Skin epidermis (tissue), 12 donors: ENCODE data around the gene CD9.

Source experiments
- H3K27ac ChIP-seq, 21 experiments: fragments of 200-600 bp; sonication (generic) in 11 of 21; one replicate each; pipeline ENCODE4 v1.5.0; 2020; ENCODE audit warnings: mild to moderate bottlenecking in 3 of 21, inconsistent platforms in 2 of 21, moderate library complexity in 2 of 21
- H3K4me3 ChIP-seq, 7 experiments: fragments of 200-600 bp; sonication (generic) in 2 of 7; one replicate each; pipeline ENCODE4 v1.5.0; 2020; ENCODE audit warnings: inconsistent platforms in 2 of 7, mild to moderate bottlenecking in 2 of 7, moderate library complexity in 1 of 7

Gene CD9

DNA sequence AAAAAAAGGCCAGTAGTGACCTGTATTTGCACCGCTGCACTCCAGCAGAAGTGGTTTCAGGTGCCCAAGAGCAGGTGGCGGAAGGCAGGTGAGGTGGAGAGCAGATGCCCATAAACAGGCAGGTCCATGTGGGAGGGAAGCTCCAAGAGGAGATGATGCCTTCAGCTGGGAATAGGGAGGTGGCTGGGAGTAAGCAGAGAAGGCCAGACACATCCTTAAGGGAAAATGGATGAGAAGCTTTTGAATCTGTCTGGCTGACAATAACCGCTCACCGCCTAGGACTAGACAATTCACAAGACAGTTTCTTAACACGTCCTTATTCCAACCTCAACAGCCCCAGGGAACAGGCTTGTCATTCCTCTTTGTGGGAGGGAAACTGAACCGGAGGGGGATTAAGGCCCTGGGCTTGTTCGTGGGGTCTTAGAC is 66.4 kb downstream of the CD9 start:
- Histone ChIP-seq H3K27ac (peak overlapping the region in 4 of 21 experiments; percentile 6 to 50 (median 18)), H3K4me3 (no peak overlapping the region)

DNA sequence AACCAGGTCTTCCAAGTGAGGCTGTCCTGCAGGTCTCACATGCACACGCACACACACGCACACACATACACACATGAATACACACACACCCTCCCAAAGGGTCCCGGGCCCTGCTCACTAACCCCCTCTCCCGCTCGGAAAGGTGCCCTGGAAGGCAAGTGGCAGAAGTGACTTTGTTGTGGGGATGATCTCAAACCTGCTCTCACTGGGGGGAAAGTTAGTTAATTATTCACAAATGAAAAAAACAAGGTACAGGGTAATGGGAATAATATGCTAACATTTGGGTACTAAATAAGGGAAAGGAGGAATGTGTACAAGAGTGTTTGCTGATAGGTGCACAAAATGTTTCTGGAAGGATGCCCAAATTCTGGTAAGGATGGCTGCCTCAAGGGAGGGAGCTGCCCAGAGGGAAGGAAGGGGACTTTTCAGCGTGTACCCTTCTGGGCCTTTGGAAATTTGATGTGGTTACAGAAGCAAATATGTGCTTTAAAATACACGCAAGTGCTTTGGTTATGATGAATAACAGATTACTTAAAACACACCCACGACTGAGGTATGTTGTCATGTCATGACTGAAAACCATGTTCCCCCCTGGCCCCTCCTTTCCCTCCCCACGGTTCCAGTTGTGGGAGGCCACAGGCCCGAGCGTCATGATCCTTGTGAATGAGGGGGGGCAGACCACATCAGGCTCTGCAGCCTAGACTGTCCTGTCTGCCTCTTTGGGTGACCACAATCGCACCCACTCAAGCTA is 66.9 kb downstream of the CD9 start:
- Histone ChIP-seq H3K4me3 (no peak overlapping the region), H3K27ac (peak overlapping the region in 7 of 21 experiments; percentile 6 to 50 (median 24))

DNA sequence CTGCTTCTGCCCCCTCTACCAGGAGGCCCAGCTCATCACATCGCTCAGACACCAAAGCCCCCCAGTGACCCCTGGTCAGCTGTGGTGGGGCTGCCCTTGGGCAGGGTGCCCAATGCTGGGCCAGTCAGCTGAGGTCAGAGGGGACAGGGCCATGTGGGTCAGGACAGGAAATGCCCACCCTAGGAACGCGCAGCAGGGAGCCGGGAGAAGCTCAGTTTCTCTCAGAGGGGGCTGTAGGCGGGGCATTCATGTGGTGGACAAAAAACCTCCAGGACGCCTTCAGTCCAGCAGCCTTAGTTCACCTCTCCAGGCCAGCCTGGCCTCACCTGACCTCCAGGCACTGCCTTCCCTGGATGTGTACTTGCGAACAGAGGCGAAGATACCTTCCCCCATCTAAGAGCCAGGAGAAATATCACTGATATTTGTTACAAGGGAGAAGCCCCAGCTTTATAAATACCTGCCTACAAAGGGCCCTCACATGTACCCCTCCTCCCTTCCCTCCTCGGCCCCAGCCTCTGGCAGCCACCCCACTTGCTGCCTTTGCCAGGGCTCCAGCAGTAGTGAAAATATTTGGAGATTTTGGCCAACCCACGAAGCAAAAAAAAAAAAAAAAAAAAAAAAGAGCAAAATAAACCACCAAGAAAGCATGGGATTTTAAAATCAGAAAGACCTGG is 68.4 kb downstream of the CD9 start:
- H3K27ac ChIP-seq = peak overlapping the region in 1 of 21 experiments; percentile 6
- no peak overlapping the region for H3K4me3 ChIP-seq

DNA sequence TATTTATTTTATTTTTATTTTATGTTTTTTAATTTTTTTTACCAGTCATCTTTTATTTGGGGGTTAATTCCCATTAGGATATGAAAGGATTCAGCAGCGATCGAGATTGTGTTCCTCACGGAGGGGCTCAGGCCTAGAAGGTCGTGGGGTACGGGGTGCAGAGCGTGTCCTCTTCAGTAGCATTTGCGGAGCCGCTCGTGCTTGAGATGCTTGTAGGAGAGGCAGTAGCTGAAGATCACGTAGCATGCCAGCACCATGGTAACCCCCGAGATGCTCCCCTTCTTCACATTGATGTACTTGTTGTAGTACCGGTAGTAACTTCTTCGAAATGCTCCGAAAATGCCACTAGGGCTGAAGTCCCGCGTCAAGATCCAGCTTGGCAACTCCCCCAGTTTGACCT is 69.8 kb downstream of the CD9 start:
- H3K4me3 ChIP-seq = no peak overlapping the region
- no peak overlapping the region for H3K27ac ChIP-seq

DNA sequence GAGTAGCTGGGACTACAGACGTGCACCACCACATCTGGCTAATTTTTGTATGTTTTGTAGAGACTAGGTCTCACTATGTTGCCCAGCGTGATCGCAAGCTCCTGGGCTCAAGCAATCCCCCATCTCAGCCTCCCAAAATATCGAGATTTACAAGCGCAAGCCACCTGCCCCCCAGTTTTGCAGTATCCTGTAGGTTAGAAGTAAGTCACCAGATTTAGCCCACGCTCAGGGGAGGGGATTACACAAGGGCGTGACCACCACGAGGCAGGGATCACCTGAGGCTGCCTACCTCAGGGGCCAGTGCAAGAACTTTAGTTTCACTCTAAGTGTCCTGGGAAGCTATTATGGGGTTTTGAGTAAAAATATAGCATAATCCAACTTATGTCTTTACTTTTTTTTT is 71.1 kb downstream of the CD9 start:
- H3K27ac ChIP-seq = no peak overlapping the region
- H3K4me3 ChIP-seq = no peak overlapping the region

DNA sequence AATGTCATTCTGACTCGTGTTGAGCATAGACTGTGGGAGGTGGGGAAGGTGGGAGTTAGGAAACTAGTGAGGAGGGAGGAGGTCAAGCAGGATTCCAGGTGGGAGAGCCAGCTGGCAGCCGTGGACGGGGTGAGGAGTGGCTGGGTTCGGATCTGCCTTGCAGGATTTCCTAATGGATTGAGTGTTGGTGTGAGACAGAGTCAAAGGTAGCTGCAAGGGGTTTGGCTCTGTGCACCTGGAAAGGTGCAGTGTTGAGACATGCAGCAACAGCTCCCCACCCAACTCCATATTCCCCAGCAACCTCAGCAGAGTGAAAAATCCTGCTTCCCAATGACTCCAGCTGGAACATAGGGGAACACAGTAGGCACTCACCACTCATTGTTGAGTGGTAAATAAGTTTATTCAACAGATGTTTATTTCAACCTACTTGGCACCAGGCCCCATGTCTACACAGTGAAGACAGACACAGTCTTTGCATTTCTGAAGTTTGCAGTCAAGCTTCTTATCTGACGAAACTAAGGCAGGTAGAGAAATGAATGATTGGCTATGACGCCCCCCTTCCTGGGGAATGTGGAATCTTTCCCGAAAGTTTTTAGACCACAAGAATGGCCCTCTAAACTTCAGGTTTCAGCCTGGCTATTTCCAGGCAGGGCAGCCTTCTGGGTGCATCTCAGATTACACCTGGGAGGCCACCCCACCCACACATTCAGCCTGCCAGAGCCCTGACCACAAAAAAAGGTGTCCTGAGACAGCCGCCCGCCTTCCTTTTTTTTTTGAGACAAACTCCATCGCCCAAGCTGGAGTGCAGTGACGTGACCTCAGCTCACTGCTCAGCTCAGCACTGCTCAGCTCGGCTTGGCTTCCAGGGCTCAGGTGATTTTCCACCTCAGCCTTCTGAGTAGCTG is 72.4 kb downstream of the CD9 start:
- peak overlapping the region in 19 of 21 experiments; percentile 6 to 87 (median 78) for H3K27ac ChIP-seq
- no peak overlapping the region for H3K4me3 ChIP-seq

DNA sequence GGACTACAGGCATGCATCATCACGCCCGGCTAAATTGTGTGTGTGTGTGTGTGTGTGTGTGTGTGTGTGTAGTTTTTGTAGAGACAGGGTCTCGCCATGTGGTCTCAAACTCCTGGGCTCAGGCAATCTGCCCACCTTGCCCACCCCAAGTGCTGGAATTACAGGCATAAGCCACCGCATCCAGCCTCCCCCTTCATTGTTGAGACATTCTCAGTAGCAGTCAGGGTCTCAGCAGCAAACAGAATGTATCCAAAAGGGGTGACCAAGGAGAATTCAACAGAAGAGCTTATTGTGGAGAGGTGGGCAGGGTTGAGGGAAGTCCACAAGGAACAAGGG is 73.0 kb downstream of the CD9 start:
- Histone ChIP-seq H3K4me3 (no peak overlapping the region), H3K27ac (peak overlapping the region; percentile 45 to 87 (median 80))

DNA sequence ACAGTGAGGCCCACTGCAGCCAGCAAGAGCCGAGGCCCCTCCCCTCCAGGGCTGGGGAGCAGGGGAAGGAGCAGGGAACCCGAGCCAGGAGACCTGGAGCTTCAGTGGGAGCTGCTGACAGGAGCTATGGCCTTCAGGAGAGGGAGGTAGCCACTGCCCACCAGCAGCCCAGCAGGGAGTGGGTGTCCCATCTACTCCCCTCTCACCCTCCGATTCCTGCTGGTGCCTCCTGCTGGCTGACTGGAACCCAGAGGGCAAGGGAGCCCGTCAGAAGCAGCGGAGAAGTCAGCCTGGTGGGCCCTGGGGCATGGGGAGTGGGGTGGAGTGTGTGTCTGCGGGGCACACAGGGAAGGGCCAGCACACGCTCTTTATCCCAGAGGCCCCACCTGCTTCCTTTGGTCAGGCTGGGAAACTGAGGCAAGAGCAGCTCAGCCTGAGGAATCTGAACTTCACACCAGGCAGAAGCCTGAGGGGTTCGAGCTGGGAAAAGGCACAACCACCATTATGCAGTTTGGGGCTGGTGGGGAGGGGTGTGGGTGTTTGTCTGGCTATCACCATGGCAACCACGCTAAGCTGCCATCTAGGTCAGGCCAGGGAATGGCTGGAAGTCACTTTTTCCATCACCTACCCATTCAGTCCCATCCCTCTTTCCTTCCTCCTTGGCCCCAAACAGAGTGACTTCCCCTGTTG is 73.5 kb downstream of the CD9 start:
- Histone ChIP-seq H3K4me3 (no peak overlapping the region), H3K27ac (peak overlapping the region; percentile 45 to 87 (median 80))

DNA sequence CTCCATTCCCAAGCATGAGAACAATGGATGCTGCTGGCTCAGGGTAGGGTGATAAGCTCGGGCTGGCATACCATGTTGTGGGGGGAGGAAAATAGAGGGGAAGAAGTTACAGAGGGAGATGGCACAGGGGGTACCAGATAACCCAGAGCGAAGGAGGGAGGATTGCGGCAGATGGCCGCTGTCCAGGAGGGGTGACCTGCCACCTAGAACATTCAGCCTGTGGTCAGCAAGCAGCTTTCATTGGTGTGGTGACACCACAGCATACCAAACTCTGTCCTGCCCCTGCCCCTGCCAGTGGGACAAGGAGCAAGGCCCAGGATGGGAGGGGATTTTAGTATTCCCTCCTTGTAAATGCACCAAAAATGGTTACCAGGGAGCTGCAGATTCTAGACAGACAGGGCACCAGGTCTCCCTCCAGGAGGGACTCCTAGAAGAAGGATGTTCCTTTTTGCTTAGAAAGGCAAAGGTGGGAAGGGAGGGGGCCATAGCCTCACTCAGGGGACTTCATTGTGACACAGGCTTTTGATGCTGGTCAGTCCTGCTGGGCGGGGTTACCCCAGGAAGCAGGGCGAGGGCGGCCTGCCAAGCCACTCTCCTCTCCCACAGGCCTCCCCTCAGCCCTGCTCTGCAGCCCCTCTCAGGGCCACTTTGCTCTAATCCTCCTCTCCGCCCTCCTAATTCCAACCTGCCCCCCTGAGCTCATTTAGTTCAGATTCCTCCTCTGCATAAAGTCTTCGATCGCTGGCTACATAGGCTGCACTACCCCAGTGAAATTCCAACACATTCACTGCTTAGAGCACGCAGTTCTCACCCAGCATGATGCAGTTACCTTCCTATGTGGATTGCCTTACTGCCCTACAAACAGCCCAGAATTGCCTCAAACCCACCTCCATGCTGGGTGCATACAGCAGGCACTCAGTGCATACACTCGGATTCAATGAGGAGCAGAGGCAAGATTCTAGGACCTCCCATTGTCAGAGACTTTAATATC is 74.3 kb downstream of the CD9 start:
- H3K4me3 ChIP-seq = no peak overlapping the region
- peak overlapping the region in 9 of 21 experiments; percentile 9 to 86 (median 80) for H3K27ac ChIP-seq

DNA sequence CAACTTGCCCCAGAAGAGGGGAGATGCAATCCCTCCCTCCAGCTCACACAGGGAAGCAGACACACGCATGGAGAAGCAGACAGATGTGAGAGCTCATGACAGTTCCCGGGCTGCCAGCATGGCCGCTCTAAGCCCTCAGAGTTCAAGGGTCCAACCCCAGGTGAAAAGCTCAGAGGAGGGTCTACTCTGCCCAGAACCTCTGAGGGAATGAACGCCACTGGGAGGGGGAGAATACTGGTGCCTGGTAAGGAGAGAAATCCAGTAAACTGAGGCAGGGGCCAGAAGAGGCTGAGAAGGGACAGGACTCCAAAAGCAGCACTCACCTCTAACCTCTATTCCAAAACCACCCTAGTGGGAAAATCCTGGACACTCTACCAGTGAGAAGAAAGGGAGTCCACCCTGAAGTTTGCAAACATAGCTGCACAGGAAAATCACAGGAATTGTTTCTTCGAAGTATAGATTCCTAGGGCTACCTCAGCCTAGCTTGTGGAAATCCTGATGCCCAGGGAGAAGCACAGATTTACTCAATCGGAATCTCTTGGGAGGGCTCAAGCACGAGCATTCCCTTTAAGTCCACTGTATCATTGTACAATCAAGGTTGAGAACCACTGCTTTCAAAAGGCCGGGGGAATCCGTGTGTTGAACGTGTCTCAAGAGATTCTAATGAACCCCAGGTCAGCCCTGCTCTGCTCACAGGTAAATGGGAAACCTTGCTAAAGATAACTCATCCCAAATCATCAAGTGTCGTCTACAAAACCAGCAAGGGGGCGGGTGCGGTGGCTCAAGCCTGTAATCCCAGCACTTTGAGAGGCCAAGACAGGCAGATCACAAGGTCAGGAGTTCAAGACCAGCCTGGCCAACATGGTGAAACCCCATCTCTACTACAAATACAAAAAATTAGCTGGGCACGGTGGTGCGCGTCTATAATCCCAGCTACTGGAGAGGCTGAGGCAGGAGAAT is 76.0 kb downstream of the CD9 start:
- H3K4me3 ChIP-seq = no peak overlapping the region
- H3K27ac ChIP-seq = peak overlapping the region in 3 of 21 experiments; percentile 1 to 60 (median 35)

DNA sequence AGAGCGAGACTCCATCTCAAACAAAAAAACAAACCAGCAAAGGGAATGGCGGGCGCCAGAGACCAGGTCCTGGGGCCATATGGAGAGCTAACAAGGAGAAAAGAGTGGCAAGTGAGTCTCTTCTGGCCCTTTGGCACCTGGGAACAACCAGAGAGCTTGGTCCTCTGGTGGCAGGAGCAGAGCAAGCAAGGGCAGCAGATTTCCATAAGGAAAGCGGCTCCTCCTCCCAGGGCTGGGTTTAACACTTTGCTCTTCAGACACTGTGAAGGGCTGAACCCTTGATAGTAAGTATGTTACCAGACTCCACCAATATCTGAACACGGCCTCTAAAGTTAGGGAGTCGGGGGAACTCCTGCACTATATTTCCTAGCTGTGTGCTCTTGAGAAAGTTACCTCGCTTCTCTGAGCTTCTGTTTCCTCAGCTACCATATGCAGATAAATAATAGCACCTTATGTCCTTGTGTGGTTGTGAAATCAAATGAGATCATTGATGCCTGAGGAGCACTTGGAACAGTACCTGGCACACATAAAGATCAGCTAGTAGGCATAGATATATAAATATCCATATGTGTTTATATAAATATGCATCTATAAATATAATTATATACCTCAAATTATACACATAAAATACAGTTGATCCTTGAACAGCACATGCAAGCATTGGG is 76.9 kb downstream of the CD9 start:
- Histone ChIP-seq H3K4me3 (no peak overlapping the region), H3K27ac (peak overlapping the region in 11 of 21 experiments; percentile 1 to 96 (median 92))

DNA sequence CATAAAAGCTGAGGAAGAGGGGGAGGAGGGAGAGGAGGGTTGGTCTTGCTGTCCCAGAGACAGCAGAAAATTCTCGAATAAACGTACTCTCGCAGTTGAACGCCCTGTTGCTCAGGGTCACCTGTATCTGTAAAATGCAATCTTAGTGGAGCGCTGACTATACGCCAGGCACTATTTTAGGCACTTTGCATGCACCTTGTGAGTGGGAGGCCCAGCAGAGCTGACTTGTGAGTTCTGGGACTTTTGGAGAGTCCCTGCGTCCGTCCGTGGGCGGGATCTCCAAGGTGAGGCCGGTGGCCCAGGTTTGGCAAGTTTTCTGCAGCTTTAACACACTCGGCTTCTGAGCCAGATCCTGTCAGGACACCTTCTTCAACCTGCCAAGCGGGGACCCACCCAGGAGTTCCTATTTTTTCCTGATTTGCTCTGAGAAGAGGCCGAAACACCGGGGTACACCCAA is 77.8 kb downstream of the CD9 start:
- H3K4me3 ChIP-seq = peak overlapping the region; percentile 34 to 52 (median 39)
- peak overlapping the region; percentile 72 to 96 (median 92) for H3K27ac ChIP-seq

DNA sequence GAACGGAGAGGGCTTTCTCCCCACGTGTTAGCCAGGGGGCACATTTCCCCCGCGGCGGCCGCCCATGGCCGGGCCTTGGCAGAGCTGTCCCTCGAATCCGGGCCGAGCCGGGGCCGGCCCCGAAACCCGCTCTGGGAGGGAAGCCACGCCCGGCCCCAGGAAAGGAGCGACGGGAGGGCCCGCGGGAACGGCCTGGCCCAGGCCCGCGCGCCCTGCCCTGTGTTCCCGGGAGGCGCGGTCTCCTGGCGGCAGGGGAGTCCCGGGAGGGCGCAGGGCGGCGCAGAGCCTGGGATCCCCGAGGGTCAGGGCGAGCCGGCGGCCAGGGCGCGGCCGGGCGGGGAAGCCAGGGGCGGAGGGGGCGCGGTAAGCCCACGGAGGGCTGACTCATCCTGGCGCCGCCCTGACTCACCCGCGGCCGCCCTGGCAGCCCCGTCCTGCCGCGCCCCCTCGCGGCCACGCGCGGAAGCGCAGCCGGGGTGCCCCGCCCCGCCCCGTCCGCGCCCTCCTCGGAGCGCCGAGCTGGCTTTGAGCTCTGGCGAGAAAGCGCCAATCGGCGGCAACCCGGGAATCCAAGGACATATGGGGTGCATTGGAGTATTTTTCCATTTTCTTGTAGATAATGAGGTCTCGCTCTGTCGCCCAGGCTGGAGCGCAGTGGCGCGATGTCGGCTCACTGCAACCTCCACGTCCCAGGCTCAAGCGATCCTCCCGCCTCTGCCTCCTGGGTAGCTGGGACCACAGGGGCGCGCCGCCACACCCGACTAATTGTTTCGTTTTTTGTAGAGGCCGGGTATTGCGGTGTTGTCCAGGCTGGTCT is 78.4 kb downstream of the CD9 start:
- H3K27ac ChIP-seq = peak overlapping the region; percentile 72 to 96 (median 92)
- H3K4me3 ChIP-seq = peak overlapping the region; percentile 34 to 52 (median 39)

DNA sequence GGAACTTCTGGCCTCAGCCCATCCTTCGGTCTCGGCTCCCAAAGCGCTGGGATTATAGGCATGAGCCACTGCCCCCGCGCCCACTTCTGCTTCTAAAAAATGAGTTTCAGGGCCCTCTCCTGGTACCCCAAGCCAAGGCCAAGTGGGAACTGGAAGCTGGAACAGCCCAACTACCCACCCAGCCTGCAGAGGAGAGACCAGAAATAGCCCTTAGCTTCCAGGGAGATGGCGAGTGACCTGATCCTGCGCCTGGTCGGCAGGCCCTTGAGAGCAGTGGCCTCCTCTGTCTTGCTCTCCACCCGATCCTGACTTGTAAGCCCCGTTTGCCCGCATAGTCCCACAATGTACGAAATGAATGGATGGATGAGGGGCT is 79.0 kb downstream of the CD9 start:
- Histone ChIP-seq H3K4me3 (peak overlapping the region in 1 of 7 experiments; percentile 52), H3K27ac (peak overlapping the region in 17 of 21 experiments; percentile 36 to 96 (median 88))

DNA sequence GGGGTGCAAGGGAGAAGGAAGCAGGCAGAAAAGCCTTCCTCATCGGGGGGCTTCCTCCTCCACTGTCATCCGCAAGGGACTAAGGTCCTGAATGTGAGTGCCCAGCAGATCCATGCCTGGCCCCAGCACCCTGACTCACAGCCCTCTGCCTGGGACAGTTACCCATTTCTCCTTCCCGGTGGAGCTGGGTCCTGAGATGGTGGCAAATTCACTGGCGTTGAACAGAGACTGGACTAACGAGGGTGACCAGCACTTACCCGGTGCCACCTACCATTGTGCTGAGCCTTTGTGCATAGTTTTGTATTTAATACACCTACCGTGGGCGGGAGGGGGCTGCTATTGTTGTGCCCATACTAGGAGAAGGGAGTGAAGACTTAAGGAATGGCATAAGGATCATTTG is 79.4 kb downstream of the CD9 start:
- Histone ChIP-seq H3K27ac (peak overlapping the region in 17 of 21 experiments; percentile 36 to 96 (median 88)), H3K4me3 (no peak overlapping the region)

DNA sequence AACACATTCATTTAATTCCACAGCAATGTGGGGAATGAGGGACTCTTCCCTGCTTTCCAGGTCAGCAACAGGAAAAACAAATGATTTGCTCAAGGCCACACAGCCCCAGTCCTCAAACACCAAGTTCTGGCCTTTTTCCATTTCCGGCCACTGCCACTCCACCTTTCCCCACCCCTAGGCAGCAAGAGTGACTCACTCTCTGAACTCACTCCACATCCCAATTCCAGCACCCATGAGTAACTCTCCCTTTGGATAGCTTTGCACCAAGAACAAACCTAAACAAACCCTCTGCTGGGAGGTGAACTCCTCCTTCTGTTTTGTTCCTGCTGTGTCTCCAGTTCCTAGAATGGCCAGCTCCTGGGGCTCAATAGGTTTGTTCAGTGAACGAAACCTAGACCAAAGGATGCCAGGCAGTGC is 79.9 kb downstream of the CD9 start:
- H3K4me3 ChIP-seq = no peak overlapping the region
- peak overlapping the region in 18 of 21 experiments; percentile 23 to 96 (median 60) for H3K27ac ChIP-seq
